ENCODE data around the gene ZNF205.
"Not testable (repeated sequence)": the region's sequence is repeated elsewhere in the genome, so short reads cannot be mapped to it uniquely, and the experiment has no call there.

The ZNF205 gene

GRCh38 chr16:3070608-3071111, 41.7 kb upstream of the ZNF205 start:
- H3K4me3 ChIP-seq (ENCODE audit: low read depth, low read length), result no peak overlapping the region
- TF ChIP-seq CTCF (IDR thresholded peaks at IDR 0.05; ENCODE audit: borderline replicate concordance, insufficient read depth, low read depth, low read length), result no peak

DNA sequence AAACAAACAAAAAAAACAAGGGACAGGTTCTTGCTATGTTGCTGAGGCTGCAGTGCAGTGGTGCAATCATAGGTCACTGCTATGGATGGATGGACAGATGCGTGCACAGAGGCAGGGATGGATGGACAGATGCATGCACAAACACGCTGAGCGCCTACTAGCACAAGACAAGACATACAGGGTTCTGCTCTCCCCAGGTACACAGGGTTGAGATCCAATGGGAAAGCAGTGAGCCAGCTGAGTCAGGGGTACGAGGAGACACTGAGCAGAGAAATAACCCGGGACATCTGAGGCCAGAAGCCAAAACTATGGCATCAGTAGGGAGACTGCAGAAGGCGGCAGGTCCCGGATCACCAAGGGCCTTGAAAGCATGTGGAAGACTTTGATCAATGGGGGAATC, 40.7 kb upstream of the ZNF205 start:
- TF ChIP-seq CTCF (IDR thresholded peaks at IDR 0.05; ENCODE audit: borderline replicate concordance, insufficient read depth, low read depth, low read length), result no peak

GRCh38 chr16:3072148-3072547, 40.2 kb upstream of the ZNF205 start:
- not testable (repeated sequence) for H3K4me3 ChIP-seq (ENCODE audit: low read depth, low read length)

More for the DNA sequence above, 40.7 kb upstream of the ZNF205 start:
- H3K4me3 ChIP-seq (ENCODE audit: low read depth, low read length), result no peak overlapping the region

- not testable (repeated sequence) for H3K4me3 ChIP-seq (ENCODE audit: low read depth, low read length)
- peak; percentile 28; the same call in 1 of the 2 replicates for TF ChIP-seq CTCF (IDR thresholded peaks at IDR 0.05; ENCODE audit: borderline replicate concordance, insufficient read depth, low read depth, low read length)
Measured at GRCh38 chr16:3072576-3073263, 39.7 kb upstream of the ZNF205 start.

DNA sequence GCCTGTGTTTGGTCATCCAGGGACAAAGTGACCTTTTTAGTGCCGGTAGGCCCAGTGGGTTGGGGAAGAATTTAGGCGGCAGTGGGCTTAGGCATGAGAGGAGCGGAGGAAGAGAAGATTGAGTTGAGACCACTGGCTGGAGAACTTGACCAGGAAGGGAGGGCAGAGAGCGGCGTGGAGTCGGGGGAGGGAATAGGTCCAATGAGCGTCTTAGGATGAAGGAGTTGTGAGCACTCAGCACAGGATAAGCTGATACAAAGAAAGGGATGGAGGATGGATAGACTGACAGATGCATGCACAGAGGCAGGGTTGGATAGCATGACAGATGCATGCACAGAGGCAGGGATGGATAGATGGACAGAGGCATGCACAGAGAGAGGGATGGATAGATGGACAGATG, 38.9 kb upstream of the ZNF205 start:
- H3K4me3 ChIP-seq (ENCODE audit: low read depth, low read length), result no peak overlapping the region
- no peak for TF ChIP-seq CTCF (IDR thresholded peaks at IDR 0.05; ENCODE audit: borderline replicate concordance, insufficient read depth, low read depth, low read length)

GRCh38 chr16:3074860-3075522, 37.4 kb upstream of the ZNF205 start:
- H3K4me3 ChIP-seq (ENCODE audit: low read depth, low read length), result peak overlapping the region; percentile 26
- no peak for TF ChIP-seq CTCF (IDR thresholded peaks at IDR 0.05; ENCODE audit: borderline replicate concordance, insufficient read depth, low read depth, low read length)

- H3K4me3 ChIP-seq (ENCODE audit: low read depth, low read length), result peak overlapping the region; percentile 26
Measured at GRCh38 chr16:3075523-3075915, 36.9 kb upstream of the ZNF205 start.

DNA sequence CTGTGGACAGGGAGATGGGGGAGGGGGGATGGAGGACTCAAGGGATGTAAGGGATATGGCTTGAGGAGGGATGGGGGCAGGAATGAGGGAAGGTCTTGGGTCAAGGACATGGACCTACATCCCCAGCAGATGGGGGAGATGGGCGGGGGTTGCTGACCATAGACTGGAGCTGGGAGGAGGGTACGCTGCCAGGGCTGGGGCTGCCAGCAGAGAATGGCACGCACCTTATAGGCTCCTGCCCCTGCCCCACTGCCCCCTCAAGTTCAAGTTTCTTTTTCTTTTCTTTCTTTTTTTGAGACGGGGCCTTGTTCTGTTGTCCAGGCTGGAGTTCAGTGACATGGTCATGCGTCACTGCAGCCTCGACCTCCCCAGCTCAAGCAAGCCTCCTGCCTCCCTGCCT, 36.4 kb upstream of the ZNF205 start:
- not testable (repeated sequence) for H3K4me3 ChIP-seq (ENCODE audit: low read depth, low read length)

More at GRCh38 chr16:3075523-3075915, 36.9 kb upstream of the ZNF205 start:
- TF ChIP-seq CTCF (IDR thresholded peaks at IDR 0.05; ENCODE audit: borderline replicate concordance, insufficient read depth, low read depth, low read length), result no peak

Data from GM12875 (cell line).